SK-N-SH treated with all-trans-retinoic acid at 6 μM for 48 hours (cell line): Measurements from ENCODE around the gene BPIFB3.

Experiments used
- GLIS3 ChIP-seq: fragments of 250-450 bp; sonication (Bioruptor Pico); IDR thresholded peaks from 2 replicates; pipeline ENCODE4 v1.5.0; 2020; ENCODE audit warnings: mild to moderate bottlenecking, moderate library complexity
- ZFP30 ChIP-seq: fragments of 450-650 bp; formaldehyde crosslinking; IDR thresholded peaks from 2 replicates; pipeline ENCODE4 v1.5.0; 2022; ENCODE audit warnings: mild to moderate bottlenecking, moderate library complexity
- ZNF565 ChIP-seq: fragments of 450-650 bp; formaldehyde crosslinking; conservative IDR thresholded peaks from 2 replicates; pipeline ENCODE4 v1.5.0; 2020; ENCODE audit warnings: low read depth, mild to moderate bottlenecking, moderate library complexity
- TF ChIP-seq, protein P1 (sequence below): fragments of 250-450 bp; sonication (Bioruptor Pico); IDR thresholded peaks from 2 replicates; pipeline ENCODE4 v1.5.1; 2020; ENCODE audit warnings: low read depth, mild to moderate bottlenecking, moderate library complexity

DNA sequence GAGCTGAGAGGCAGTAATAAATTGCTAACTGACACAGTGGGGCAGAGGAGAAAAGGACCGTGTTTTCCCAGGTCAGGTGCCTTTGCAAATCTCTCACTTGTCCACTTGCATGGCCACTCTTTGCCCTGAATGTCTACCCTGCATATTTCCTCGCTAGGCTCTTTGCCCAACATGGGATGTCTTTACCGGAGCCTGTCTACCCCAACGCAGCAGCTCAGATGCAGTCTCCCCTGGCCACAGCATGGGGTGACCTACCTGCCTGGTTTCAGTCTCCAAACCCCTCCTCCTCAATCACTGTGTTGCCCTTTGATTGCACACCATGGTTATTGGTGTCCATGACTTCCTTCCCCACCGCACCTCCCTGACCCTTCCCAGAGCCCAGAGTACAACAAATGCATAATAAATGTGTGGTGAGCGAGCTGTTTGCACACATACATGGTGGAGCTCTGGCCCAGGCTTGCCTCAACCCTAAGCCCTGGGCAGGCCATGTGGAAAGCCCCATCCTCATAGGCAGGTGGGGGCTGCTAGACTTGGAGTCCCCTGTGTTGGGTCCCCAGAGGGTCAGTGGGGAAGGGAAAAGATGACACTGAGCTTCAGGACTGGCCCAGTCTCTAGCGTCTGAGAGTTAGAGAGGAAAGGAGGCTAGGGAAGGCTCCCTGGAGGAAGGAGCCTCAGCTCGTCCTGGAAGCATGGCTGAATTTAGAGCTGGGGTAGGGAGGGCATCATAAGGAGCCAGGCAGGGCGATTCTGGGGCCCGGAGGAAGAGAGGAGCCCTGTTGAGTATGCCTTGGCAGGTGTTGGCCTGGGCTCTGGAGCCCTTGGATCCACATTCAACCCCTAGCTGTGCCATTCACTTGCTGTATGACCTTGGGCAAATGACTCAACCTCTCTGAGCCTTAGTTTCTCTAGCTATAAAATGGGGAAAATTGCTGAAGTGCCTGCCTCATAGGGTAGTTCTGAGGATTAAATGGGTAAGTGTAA, 26.6 kb upstream of the BPIFB3 start:
- TF ChIP-seq GLIS3 (CRISPR knock-in tag) = no peak
- no peak for TF ChIP-seq ZFP30 (CRISPR knock-in tag)
- TF ChIP-seq, protein P1, sequence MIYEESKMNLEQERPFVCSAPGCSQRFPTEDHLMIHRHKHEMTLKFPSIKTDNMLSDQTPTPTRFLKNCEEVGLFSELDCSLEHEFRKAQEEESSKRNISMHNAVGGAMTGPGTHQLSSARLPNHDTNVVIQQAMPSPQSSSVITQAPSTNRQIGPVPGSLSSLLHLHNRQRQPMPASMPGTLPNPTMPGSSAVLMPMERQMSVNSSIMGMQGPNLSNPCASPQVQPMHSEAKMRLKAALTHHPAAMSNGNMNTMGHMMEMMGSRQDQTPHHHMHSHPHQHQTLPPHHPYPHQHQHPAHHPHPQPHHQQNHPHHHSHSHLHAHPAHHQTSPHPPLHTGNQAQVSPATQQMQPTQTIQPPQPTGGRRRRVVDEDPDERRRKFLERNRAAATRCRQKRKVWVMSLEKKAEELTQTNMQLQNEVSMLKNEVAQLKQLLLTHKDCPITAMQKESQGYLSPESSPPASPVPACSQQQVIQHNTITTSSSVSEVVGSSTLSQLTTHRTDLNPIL (CRISPR knock-in tag) = no peak
- no peak for TF ChIP-seq ZNF565
